IMR-90 (cell line): Measurements from ENCODE around the gene LMTK2. TPM values are rescaled to one million over a fixed set of nuclear protein-coding genes. Genes with fewer than 3 reads are reported as not detected.

Experiments used
- ATAC-seq: fragments of 200-7000 bp; cut with Tn5 transposase; 2 replicates; pipeline ENCODE4 v1.9.1; 2020; ENCODE audit warnings: low read depth, mild to moderate bottlenecking, moderate library complexity
- BruUV-seq: library from RNA; stranded (reverse); fragments of 400-500 nt; replicated peaks from 2 replicates; lab custom pipeline; 2021; lab: Mats Ljungman, UMichigan
- CTCF ChIA-PET: fragments of 300-600 bp; formaldehyde crosslinking; extraction: SDS; loops from one replicate; lab custom pipeline; 2021; ENCODE audit warnings: antibody characterized with exemption; lab: Yijun Ruan, JAX
- POLR2A ChIA-PET: fragments of 300-600 bp; sonication (Branson Sonifier 250); formaldehyde crosslinking; loops from one replicate; lab custom pipeline; 2022; ENCODE audit warnings: antibody characterized with exemption; ENCODE audit not compliant: unreplicated experiment; lab: Charles Lee
- DNase-seq: peaks from one replicate; pipeline ENCODE4 v3.0.0; 2013
- H2AFZ ChIP-seq: replicated peaks from 2 replicates; pipeline ENCODE3; 2013; ENCODE audit warnings: low read length, mild to moderate bottlenecking; ENCODE audit not compliant: poor library complexity
- H2AK5ac ChIP-seq: 2 replicates; pipeline ENCODE4 v1.6.1; 2013; ENCODE audit warnings: low read depth, low read length, inconsistent platforms
- H2AK9ac ChIP-seq: replicated peaks from 2 replicates; pipeline ENCODE3; 2013; ENCODE audit warnings: mild to moderate bottlenecking, low read depth, low read length, moderate library complexity; ENCODE audit not compliant: poor library complexity
- H2BK120ac ChIP-seq: 2 replicates; pipeline ENCODE4 v1.6.1; 2013; ENCODE audit warnings: low read depth, low read length, inconsistent platforms
- H2BK15ac ChIP-seq: 3 replicates; pipeline ENCODE4 v1.6.1; 2013; ENCODE audit warnings: low read depth, low read length, inconsistent platforms
- H2BK20ac ChIP-seq: 2 replicates; pipeline ENCODE4 v1.6.1; 2013; ENCODE audit warnings: low read depth, mild to moderate bottlenecking, inconsistent platforms, low read length, moderate library complexity
- H2BK5ac ChIP-seq: 2 replicates; pipeline ENCODE4 v1.6.1; 2013; ENCODE audit warnings: mild to moderate bottlenecking, low read depth, low read length, inconsistent platforms; ENCODE audit not compliant: poor library complexity, severe bottlenecking
- H3K14ac ChIP-seq: replicated peaks from 2 replicates; pipeline ENCODE4 v1.6.1; 2013; ENCODE audit warnings: low read depth, low read length, inconsistent platforms
- H3K18ac ChIP-seq: 2 replicates; pipeline ENCODE4 v1.6.1; 2013; ENCODE audit warnings: low read depth, low read length, control low read depth
- H3K23ac ChIP-seq: 2 replicates; pipeline ENCODE4 v1.6.1; 2013; ENCODE audit warnings: low read depth, low read length, inconsistent platforms
- H3K27ac ChIP-seq: 2 replicates; pipeline ENCODE4 v1.5.1; 2013; ENCODE audit warnings: mild to moderate bottlenecking, control low read depth, low read length; ENCODE audit not compliant: insufficient read depth
- H3K27me3 ChIP-seq: 2 replicates; pipeline ENCODE4 v1.6.1; 2013; ENCODE audit warnings: low read length; ENCODE audit not compliant: control insufficient read depth, insufficient read depth
- H3K36me3 ChIP-seq: 2 replicates; pipeline ENCODE4 v1.6.1; 2013; ENCODE audit warnings: low read length, mixed read lengths; ENCODE audit not compliant: control insufficient read depth, insufficient read depth
- H3K4ac ChIP-seq: 2 replicates; pipeline ENCODE4 v1.6.1; 2013; ENCODE audit warnings: low read depth, low read length, inconsistent platforms
- H3K4me1 ChIP-seq: 2 replicates; pipeline ENCODE4 v1.6.1; 2013; ENCODE audit warnings: low read length, mixed read lengths; ENCODE audit not compliant: control insufficient read depth, insufficient read depth
- H3K4me2 ChIP-seq: 2 replicates; pipeline ENCODE4 v1.6.1; 2013; ENCODE audit warnings: low read depth, mild to moderate bottlenecking, control low read depth, low read length, moderate library complexity
- H3K4me3 ChIP-seq: 2 replicates; pipeline ENCODE4 v1.5.1; 2013; ENCODE audit warnings: low read depth, mild to moderate bottlenecking, control low read depth, low read length, moderate library complexity; ENCODE audit not compliant: insufficient read depth
- H3K56ac ChIP-seq: 2 replicates; pipeline ENCODE4 v1.6.1; 2013; ENCODE audit warnings: low read length, inconsistent platforms; ENCODE audit not compliant: insufficient read depth; ENCODE audit errors: extremely low read depth
- H3K79me1 ChIP-seq, 2 experiments: 2 replicates each; pipeline ENCODE4 v1.6.1; 2013; ENCODE audit warnings: low read length in 2 of 2, inconsistent platforms in 1 of 2, low read depth in 1 of 2
- H3K9ac ChIP-seq: 2 replicates; pipeline ENCODE4 v1.6.1; 2013; ENCODE audit warnings: low read depth, low read length, control low read depth
- H3K9me1 ChIP-seq: 2 replicates; pipeline ENCODE4 v1.6.1; 2013; ENCODE audit warnings: low read length, inconsistent platforms; ENCODE audit not compliant: insufficient read depth
- H3K9me3 ChIP-seq: 2 replicates; pipeline ENCODE4 v1.6.1; 2013; ENCODE audit warnings: low read length; ENCODE audit not compliant: control insufficient read depth, insufficient read depth
- H4K20me1 ChIP-seq: 2 replicates; pipeline ENCODE4 v1.6.1; 2013; ENCODE audit warnings: low read length, inconsistent platforms; ENCODE audit not compliant: insufficient read depth
- H4K5ac ChIP-seq: 2 replicates; pipeline ENCODE4 v1.6.1; 2013; ENCODE audit warnings: mild to moderate bottlenecking, low read depth, low read length, control low read depth
- H4K8ac ChIP-seq, 2 experiments: 2 replicates each; pipeline ENCODE4 v1.6.1; 2013; ENCODE audit warnings: low read depth in 2 of 2, low read length in 2 of 2, control low read depth in 1 of 2, inconsistent platforms in 1 of 2
- H4K91ac ChIP-seq: 2 replicates; pipeline ENCODE4 v1.6.1; 2013; ENCODE audit warnings: low read depth, low read length, inconsistent platforms; ENCODE audit not compliant: insufficient read depth
- BHLHE40 ChIP-seq: fragments of 150-350 bp; IDR thresholded peaks from 2 replicates; pipeline ENCODE4 v1.6.1; 2016; ENCODE audit warnings: mild to moderate bottlenecking, low read depth, low read length
- CHD1 ChIP-seq: IDR thresholded peaks from 2 replicates; pipeline ENCODE4 v1.6.1; 2012; ENCODE audit warnings: low read depth, low read length, improper control_type of control experiment
- CTCF ChIP-seq: conservative IDR thresholded peaks from 2 replicates; pipeline ENCODE4 v1.5.1; 2012; ENCODE audit warnings: mild to moderate bottlenecking, low read depth, low read length, improper control_type of control experiment
- ELK1 ChIP-seq: fragments of 150-350 bp; IDR thresholded peaks from 2 replicates; pipeline ENCODE4 v1.6.1; 2016; ENCODE audit warnings: low read depth, mild to moderate bottlenecking, low read length, moderate library complexity, borderline replicate concordance
- MAFK ChIP-seq: IDR thresholded peaks from 2 replicates; pipeline ENCODE4 v1.6.1; 2012; ENCODE audit warnings: low read depth, low read length, improper control_type of control experiment
- MXI1 ChIP-seq: IDR thresholded peaks from 2 replicates; pipeline ENCODE4 v1.6.1; 2012; ENCODE audit warnings: low read depth, mild to moderate bottlenecking, low read length, moderate library complexity, borderline replicate concordance
- NFE2L2 ChIP-seq: fragments of 150-350 bp; IDR thresholded peaks from 2 replicates; pipeline ENCODE4 v1.6.1; 2016; ENCODE audit warnings: low read depth, mild to moderate bottlenecking, low read length
- POLR2A ChIP-seq: IDR thresholded peaks from 2 replicates; pipeline ENCODE4 v1.6.1; 2012; ENCODE audit warnings: mild to moderate bottlenecking, low read depth, low read length
- RAD21 ChIP-seq: IDR thresholded peaks from 2 replicates; pipeline ENCODE4 v1.6.1; 2012; ENCODE audit warnings: low read length, improper control_type of control experiment
- RCOR1 ChIP-seq: IDR thresholded peaks from 2 replicates; pipeline ENCODE4 v1.6.1; 2012; ENCODE audit warnings: mild to moderate bottlenecking, low read length, improper control_type of control experiment; ENCODE audit not compliant: insufficient replicate concordance
- RFX5 ChIP-seq: IDR thresholded peaks from 2 replicates; pipeline ENCODE4 v1.8.0; 2012; ENCODE audit warnings: low read depth, mild to moderate bottlenecking, low read length, moderate library complexity
- USF2 ChIP-seq: fragments of 150-350 bp; IDR thresholded peaks from 2 replicates; pipeline ENCODE4 v1.6.1; 2017; ENCODE audit warnings: mild to moderate bottlenecking, antibody characterized with exemption, low read length, low read depth
- WGBS, 2 experiments: methylation state at CpG; one replicate each; pipeline versions ENCODE4 v1.1.5 to v1.1.7; 2013; ENCODE audit warnings: missing lambda C conversion rate in 2 of 2; ENCODE audit not compliant: insufficient read length in 1 of 2; ENCODE audit errors: extremely low coverage in 2 of 2; 5-methylcytosine and 5-hydroxymethylcytosine counted together
- dilution Hi-C: fragments of 300-500 bp; cut with HindIII; formaldehyde crosslinking; loops from one replicate; pipeline ENCODE4 v1.14.3; 2018; ENCODE audit warnings: low sequenced_read_pairs; ENCODE audit not compliant: unreplicated experiment
- in situ Hi-C: fragments of 300-500 bp; cut with MboI; formaldehyde crosslinking; loops from 3 replicates; pipeline ENCODE4 v1.14.3; 2019; ENCODE audit warnings: low sequenced_read_pairs, inconsistent platforms, mixed read lengths
- intact Hi-C: fragments of 100-400 bp; cut with micrococcal nuclease; formaldehyde crosslinking; loops from 2 replicates; pipeline ENCODE4 v1.10.0; 2022
- polyA plus RNA-seq, 3 experiments: library from polyadenylated mRNA; depleted of rRNA; stranded (reverse); fragments of >200 nt; gene quantifications; 2 replicates each; pipeline ENCODE4 v1.2.3, GENCODE V29; 2012; ENCODE audit warnings: low replicate concordance in 1 of 3
- total RNA-seq: library from RNA; depleted of rRNA; stranded (reverse); fragments of >200 nt; gene quantifications from 2 replicates; pipeline ENCODE4 v1.2.3, GENCODE V29; 2012

The LMTK2 gene
- total and polyA plus RNA-seq, 2 of the 4 experiments (the other 2 are of a cell fraction) = 4.4 to 5.0 TPM

GRCh38 chr7:98075801-98076200 lies 30.9 kb upstream of the LMTK2 start:
- BruUV-seq = no TSS peak
- Histone ChIP-seq H3K9me3 (no peaks in the 10 kb centered on the region), H3K27me3 (no peaks in the 10 kb centered on the region; the same call in 1 of the 2 replicates), H2BK20ac (no peak overlapping the region), H2BK15ac (no peak overlapping the region), H3K27ac (no peak overlapping the region), H3K14ac (no peak overlapping the region), H2AFZ (no peak overlapping the region), H4K5ac (no peak overlapping the region), H3K56ac (no peak overlapping the region), H4K20me1 (no peaks in the 10 kb centered on the region), H2AK9ac (no peak overlapping the region), H3K79me1 (no peaks in the 10 kb centered on the region), H3K4ac (no peak overlapping the region), H2BK120ac (no peak overlapping the region), H3K23ac (no peak overlapping the region), H3K18ac (no peak overlapping the region), H2BK5ac (no peak overlapping the region), H3K9me1 (no peaks in the 10 kb centered on the region), H4K8ac (no peak overlapping the region), H4K91ac (no peak overlapping the region), H3K4me1 (no peaks in the 10 kb centered on the region), H2AK5ac (no peak overlapping the region), H3K4me2 (no peak overlapping the region), H3K36me3 (no peaks in the 10 kb centered on the region), H3K9ac (no peak overlapping the region), H3K4me3 (no peak overlapping the region)
- intact Hi-C loops (no loop called here), dilution Hi-C loops (no loop called here), in situ Hi-C loops (no loop called here)
- TF ChIP-seq NFE2L2 = no peak
- TF ChIP-seq RAD21 = no peak
- no peak for TF ChIP-seq CHD1
- TF ChIP-seq MAFK = no peak
- no peak for TF ChIP-seq ELK1
- no peak for TF ChIP-seq BHLHE40
- no peak for TF ChIP-seq MXI1
- no peak for TF ChIP-seq CTCF
- TF ChIP-seq USF2 = no peak
- TF ChIP-seq RFX5 = no peak
- no peak for TF ChIP-seq RCOR1
- TF ChIP-seq POLR2A = no peak
- WGBS, 2 experiments = no CpG with 5 or more reads among the region's 2 CpGs
- ChIA-PET POLR2A (no interaction called here), CTCF (no interaction called here)
- ATAC-seq (no peak), DNase-seq (no peak)
